ENCODE data around the gene RNF217. TPM values are rescaled to one million over a fixed set of nuclear protein-coding genes. Genes with fewer than 3 reads are reported as not detected.

Gene RNF217
- total RNA-seq, 1 experiment from 2014 or later: 12.2 TPM

DNA sequence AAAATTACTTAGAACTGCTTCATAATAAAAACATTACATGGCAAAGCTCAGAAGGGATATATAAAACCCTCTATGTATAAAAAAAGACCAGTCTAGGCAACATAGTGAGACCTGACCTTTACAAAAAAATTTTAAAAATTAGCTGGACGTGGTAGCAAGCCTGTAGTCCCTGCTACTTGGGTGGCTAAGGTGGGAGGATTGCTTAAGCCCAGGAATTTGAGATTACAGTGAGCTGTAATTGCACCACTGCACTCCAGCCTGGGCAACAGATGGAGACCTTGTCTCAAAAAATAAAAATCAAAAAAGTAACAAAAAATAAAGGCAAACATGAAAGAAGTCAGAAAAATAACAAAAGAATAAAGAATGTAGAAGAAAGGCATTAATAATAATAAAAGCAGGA is 169.8 kb downstream of the RNF217 start:
- Mint-ChIP-seq H3K27me3 (ENCODE audit: low read depth) (no peaks in the 10 kb centered on the region), H3K36me3 (no peaks in the 10 kb centered on the region), H3K27ac (no peak overlapping the region), H3K9me3 (no peaks in the 10 kb centered on the region), H3K4me1 (no peaks in the 10 kb centered on the region), H3K4me3 (no peak overlapping the region)
- ATAC-seq: no peak
- POLR2A ChIA-PET: interaction anchor here (0.7 kb wide), 1 partner anchor 784 kb away, joined by 3 read pairs; no protein-coding TSS in a partner anchor
- no peak for DNase-seq (ENCODE audit: low spot score)
- TF ChIP-seq, protein P1, sequence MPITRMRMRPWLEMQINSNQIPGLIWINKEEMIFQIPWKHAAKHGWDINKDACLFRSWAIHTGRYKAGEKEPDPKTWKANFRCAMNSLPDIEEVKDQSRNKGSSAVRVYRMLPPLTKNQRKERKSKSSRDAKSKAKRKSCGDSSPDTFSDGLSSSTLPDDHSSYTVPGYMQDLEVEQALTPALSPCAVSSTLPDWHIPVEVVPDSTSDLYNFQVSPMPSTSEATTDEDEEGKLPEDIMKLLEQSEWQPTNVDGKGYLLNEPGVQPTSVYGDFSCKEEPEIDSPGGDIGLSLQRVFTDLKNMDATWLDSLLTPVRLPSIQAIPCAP (CRISPR knock-in tag; IDR thresholded peaks at IDR 0.05): no peak
- TF ChIP-seq, protein P2, sequence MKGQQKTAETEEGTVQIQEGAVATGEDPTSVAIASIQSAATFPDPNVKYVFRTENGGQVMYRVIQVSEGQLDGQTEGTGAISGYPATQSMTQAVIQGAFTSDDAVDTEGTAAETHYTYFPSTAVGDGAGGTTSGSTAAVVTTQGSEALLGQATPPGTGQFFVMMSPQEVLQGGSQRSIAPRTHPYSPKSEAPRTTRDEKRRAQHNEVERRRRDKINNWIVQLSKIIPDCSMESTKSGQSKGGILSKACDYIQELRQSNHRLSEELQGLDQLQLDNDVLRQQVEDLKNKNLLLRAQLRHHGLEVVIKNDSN (CRISPR knock-in tag; IDR thresholded peaks at IDR 0.05): no peak
- TF ChIP-seq ZNF263 (CRISPR knock-in tag; IDR thresholded peaks at IDR 0.05; ENCODE audit: low read depth) (no peak), TP53 (CRISPR knock-in tag; IDR thresholded peaks at IDR 0.05) (no peak), NR2C2 (CRISPR knock-in tag; IDR thresholded peaks at IDR 0.05) (no peak), SP1 (CRISPR knock-in tag; conservative IDR thresholded peaks at IDR 0.05) (no peak), FOXJ3 (CRISPR knock-in tag; IDR thresholded peaks at IDR 0.05; ENCODE audit: borderline replicate concordance) (no peak), NFATC4 (CRISPR knock-in tag; IDR thresholded peaks at IDR 0.05) (no peak), ZNF423 (CRISPR knock-in tag; IDR thresholded peaks at IDR 0.05) (no peak), JUN (CRISPR knock-in tag; IDR thresholded peaks at IDR 0.05) (no peak), GABPB1 (CRISPR knock-in tag; IDR thresholded peaks at IDR 0.05) (no peak), NR1H2 (CRISPR knock-in tag; IDR thresholded peaks at IDR 0.05) (no peak), ETV6 (CRISPR knock-in tag; IDR thresholded peaks at IDR 0.05) (no peak), JAZF1 (CRISPR knock-in tag; IDR thresholded peaks at IDR 0.05) (no peak), RELA (CRISPR knock-in tag; IDR thresholded peaks at IDR 0.05; ENCODE audit: borderline replicate concordance) (no peak), EMX1 (CRISPR knock-in tag; IDR thresholded peaks at IDR 0.05) (no peak), SMAD3 (CRISPR knock-in tag; IDR thresholded peaks at IDR 0.05; ENCODE audit: borderline replicate concordance) (no peak)
- TF ChIP-seq, protein P3, sequence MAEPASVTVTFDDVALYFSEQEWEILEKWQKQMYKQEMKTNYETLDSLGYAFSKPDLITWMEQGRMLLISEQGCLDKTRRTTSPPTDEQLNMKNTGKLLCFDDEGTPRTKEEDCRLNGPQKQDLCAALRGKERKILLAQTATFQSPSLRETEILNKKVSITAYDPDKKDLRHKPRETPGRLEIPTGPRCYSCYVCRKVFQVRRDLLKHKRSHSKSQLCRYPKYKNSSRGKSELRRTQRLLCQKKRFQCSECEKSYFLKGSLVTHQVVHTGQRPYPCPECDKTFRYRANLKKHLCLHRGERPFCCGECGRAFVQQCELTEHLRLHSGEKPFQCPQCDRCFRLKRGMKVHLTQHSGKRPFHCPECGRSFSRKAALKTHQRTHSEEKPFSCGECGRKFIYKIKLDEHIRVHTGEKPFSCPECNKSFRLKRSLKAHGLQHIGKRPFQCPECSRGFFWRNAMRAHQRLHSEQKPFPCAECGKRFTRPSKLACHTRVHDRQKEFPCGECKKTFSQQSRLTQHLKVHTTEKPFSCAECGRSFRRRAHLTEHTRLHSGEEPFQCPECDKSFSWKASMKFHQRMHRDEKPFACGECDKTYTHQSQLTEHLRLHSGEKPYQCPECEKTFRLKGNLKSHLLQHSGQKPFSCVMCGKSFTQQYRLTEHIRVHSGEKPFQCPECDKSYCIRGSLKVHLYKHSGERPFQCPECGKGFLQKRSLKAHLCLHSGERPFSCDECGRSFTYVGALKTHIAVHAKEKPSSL (CRISPR knock-in tag; conservative IDR thresholded peaks at IDR 0.05): no peak
- TF ChIP-seq, protein P4, sequence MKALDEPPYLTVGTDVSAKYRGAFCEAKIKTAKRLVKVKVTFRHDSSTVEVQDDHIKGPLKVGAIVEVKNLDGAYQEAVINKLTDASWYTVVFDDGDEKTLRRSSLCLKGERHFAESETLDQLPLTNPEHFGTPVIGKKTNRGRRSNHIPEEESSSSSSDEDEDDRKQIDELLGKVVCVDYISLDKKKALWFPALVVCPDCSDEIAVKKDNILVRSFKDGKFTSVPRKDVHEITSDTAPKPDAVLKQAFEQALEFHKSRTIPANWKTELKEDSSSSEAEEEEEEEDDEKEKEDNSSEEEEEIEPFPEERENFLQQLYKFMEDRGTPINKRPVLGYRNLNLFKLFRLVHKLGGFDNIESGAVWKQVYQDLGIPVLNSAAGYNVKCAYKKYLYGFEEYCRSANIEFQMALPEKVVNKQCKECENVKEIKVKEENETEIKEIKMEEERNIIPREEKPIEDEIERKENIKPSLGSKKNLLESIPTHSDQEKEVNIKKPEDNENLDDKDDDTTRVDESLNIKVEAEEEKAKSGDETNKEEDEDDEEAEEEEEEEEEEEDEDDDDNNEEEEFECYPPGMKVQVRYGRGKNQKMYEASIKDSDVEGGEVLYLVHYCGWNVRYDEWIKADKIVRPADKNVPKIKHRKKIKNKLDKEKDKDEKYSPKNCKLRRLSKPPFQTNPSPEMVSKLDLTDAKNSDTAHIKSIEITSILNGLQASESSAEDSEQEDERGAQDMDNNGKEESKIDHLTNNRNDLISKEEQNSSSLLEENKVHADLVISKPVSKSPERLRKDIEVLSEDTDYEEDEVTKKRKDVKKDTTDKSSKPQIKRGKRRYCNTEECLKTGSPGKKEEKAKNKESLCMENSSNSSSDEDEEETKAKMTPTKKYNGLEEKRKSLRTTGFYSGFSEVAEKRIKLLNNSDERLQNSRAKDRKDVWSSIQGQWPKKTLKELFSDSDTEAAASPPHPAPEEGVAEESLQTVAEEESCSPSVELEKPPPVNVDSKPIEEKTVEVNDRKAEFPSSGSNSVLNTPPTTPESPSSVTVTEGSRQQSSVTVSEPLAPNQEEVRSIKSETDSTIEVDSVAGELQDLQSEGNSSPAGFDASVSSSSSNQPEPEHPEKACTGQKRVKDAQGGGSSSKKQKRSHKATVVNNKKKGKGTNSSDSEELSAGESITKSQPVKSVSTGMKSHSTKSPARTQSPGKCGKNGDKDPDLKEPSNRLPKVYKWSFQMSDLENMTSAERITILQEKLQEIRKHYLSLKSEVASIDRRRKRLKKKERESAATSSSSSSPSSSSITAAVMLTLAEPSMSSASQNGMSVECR (CRISPR knock-in tag; IDR thresholded peaks at IDR 0.05; ENCODE audit: borderline replicate concordance): no peak
- TF ChIP-seq, protein P5, sequence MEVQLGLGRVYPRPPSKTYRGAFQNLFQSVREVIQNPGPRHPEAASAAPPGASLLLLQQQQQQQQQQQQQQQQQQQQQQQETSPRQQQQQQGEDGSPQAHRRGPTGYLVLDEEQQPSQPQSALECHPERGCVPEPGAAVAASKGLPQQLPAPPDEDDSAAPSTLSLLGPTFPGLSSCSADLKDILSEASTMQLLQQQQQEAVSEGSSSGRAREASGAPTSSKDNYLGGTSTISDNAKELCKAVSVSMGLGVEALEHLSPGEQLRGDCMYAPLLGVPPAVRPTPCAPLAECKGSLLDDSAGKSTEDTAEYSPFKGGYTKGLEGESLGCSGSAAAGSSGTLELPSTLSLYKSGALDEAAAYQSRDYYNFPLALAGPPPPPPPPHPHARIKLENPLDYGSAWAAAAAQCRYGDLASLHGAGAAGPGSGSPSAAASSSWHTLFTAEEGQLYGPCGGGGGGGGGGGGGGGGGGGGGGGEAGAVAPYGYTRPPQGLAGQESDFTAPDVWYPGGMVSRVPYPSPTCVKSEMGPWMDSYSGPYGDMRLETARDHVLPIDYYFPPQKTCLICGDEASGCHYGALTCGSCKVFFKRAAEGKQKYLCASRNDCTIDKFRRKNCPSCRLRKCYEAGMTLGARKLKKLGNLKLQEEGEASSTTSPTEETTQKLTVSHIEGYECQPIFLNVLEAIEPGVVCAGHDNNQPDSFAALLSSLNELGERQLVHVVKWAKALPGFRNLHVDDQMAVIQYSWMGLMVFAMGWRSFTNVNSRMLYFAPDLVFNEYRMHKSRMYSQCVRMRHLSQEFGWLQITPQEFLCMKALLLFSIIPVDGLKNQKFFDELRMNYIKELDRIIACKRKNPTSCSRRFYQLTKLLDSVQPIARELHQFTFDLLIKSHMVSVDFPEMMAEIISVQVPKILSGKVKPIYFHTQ (CRISPR knock-in tag; IDR thresholded peaks at IDR 0.05): no peak
- CTCF ChIA-PET: no interaction called here

Measured in WTC11 (cell line).